Subcutaneous abdominal adipose tissue (tissue), 5 donors: ENCODE data around the gene NETO2.
"Not testable (repeated sequence)": the region's sequence is repeated elsewhere in the genome, so short reads cannot be mapped to it uniquely, and the experiment has no call there.

Experiments used
- H3K27ac ChIP-seq: one replicate; pipeline ENCODE4 v1.7.0; 2013; ENCODE audit warnings: low read depth, mild to moderate bottlenecking, inconsistent platforms, low read length, moderate library complexity
- H3K27me3 ChIP-seq, 5 donors: one replicate each; pipeline ENCODE4 v1.7.0; 2013; ENCODE audit warnings: low read length in 5 of 5, inconsistent platforms in 1 of 5; ENCODE audit not compliant: control insufficient read depth in 5 of 5, insufficient read depth in 4 of 5
- H3K36me3 ChIP-seq, 5 donors: one replicate each; pipeline ENCODE4 v1.7.0; 2013; ENCODE audit warnings: low read length in 5 of 5; ENCODE audit not compliant: control insufficient read depth in 5 of 5, insufficient read depth in 5 of 5
- H3K4me1 ChIP-seq, 5 donors: one replicate each; pipeline ENCODE4 v1.7.0; 2013; ENCODE audit warnings: low read length in 5 of 5, mild to moderate bottlenecking in 3 of 5, moderate library complexity in 1 of 5; ENCODE audit not compliant: control insufficient read depth in 5 of 5, insufficient read depth in 5 of 5
- H3K4me3 ChIP-seq, 5 donors: one replicate each; pipeline ENCODE4 v1.7.0; 2013; ENCODE audit warnings: low read length in 5 of 5, low read depth in 1 of 5
- H3K9ac ChIP-seq, 5 donors: one replicate each; pipeline ENCODE4 v1.7.0; 2013; ENCODE audit warnings: low read length in 5 of 5, mild to moderate bottlenecking in 4 of 5, moderate library complexity in 3 of 5
- H3K9me3 ChIP-seq, 5 donors: one replicate each; pipeline ENCODE4 v1.7.0; 2013; ENCODE audit warnings: low read length in 5 of 5; ENCODE audit not compliant: control insufficient read depth in 5 of 5
- donor health status: healthy.
- donor health status: healthy.
- donor health status: healthy.
- donor health status: healthy.
- donor health status: healthy.

NETO2 gene

DNA sequence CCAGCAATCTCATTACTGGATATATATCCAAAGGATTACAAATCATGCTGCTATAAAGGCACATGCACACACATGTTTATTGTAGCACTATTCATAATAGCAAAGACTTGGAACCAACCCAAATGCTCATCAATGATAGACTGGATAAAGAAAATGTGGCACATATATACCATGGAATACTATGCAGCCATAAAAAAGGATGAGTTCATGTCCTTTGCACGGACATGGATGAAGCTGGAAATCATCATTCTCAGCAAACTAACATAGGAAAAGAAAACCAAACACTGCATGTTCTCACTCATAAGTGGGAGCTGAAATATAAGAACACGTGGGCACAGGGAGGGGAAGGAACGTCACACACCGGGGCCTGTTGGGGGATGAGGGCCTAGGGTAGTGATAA lies 40.8 kb downstream of the NETO2 start:
- H3K27me3 ChIP-seq, H3K27ac ChIP-seq, H3K9ac ChIP-seq, H3K9me3 ChIP-seq, H3K36me3 ChIP-seq, H3K4me3 ChIP-seq, H3K4me1 ChIP-seq: not testable (repeated sequence)

DNA sequence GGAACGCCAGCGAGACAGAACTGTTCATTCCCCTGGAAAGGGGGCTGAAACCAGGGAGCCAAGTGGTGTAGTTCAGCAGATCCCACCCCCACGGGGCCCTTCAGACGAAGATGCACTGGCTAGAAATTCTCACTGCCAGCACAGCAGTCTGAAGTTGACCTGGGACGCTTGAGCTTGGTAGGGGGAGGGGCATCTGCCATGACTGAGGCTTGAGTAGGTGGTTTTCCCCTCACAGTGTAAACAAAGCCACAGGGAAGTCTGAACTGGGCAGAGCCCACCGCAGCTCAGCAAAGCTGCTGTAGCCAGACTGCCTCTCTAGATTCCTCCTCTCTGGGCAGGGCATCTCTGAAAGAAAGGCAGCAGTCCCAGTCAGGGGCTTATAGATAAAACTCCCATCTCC lies 46.6 kb downstream of the NETO2 start:
- not testable (repeated sequence) for H3K27me3 ChIP-seq, H3K27ac ChIP-seq, H3K9ac ChIP-seq

DNA sequence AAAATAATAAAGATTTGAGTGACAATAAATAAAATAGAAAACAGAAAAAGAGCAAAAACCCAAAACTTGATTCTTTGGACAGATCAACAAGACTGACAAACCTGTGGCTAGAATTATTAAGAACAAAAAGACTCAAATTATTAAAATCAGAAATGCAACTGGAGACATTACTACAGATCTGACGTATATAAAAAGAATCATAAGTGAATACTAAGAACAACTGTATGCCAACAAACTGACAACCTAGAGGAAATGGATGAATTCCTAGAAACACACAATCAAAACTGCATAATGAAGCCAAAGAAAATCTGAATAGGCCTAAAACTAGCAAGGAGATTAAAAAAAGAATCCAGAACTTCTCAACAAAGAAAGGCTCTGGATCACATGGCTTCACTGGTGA lies 47.4 kb downstream of the NETO2 start:
- Histone ChIP-seq H3K4me3 (no peak overlapping the region), H3K36me3 (no peaks in the 10 kb centered on the region), H3K9ac (no peak overlapping the region), H3K9me3 (no peaks in the 10 kb centered on the region), H3K4me1 (no peaks in the 10 kb centered on the region), H3K27me3 (no peaks in the 10 kb centered on the region), H3K27ac (no peak overlapping the region)

More for the DNA sequence above, 46.6 kb downstream of the NETO2 start:
- H3K4me3 ChIP-seq, H3K4me1 ChIP-seq, H3K9me3 ChIP-seq, H3K36me3 ChIP-seq: not testable (repeated sequence)

GRCh38 chr16:47084198-47084597 lies 59.5 kb downstream of the NETO2 start:
- no peak overlapping the region for H3K4me3 ChIP-seq
- no peaks in the 10 kb centered on the region for H3K36me3 ChIP-seq
- H3K9me3 ChIP-seq, result no peaks in the 10 kb centered on the region
- H3K9ac ChIP-seq, result no peak overlapping the region
- no peaks in the 10 kb centered on the region for H3K4me1 ChIP-seq
- H3K27ac ChIP-seq, result no peak overlapping the region
- no peaks in the 10 kb centered on the region for H3K27me3 ChIP-seq

- Histone ChIP-seq H3K27ac (no peak overlapping the region), H3K36me3 (no peaks in the 10 kb centered on the region), H3K9ac (no peak overlapping the region), H3K27me3 (no peaks in the 10 kb centered on the region), H3K4me1 (no peaks in the 10 kb centered on the region), H3K9me3 (no peaks in the 10 kb centered on the region), H3K4me3 (no peak overlapping the region)
Observed at GRCh38 chr16:47082099-47082865, 61.5 kb downstream of the NETO2 start.

DNA sequence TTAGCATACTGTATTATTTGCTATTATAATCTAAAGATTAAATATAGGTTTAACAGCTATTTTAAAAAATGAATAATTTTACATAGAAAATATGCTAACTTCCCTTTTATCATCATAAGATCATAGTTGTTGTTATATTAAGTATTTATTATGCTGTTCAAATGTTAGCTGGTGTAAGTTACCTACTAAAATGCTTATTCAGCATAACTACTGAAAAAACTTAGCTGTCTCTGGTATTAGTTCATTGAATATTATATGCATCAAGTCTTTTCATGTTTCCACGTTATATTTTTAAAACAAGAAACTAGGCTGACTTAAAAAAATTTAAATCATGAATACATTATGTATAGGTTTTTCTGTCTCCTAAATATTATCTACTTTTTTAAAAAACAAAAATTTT lies 62.6 kb downstream of the NETO2 start:
- Histone ChIP-seq H3K27me3 (no peaks in the 10 kb centered on the region), H3K36me3 (no peaks in the 10 kb centered on the region), H3K9ac (no peak overlapping the region), H3K4me3 (no peak overlapping the region), H3K27ac (no peak overlapping the region), H3K4me1 (no peaks in the 10 kb centered on the region), H3K9me3 (no peaks in the 10 kb centered on the region)

- H3K36me3 ChIP-seq, result no peaks in the 10 kb centered on the region
- H3K27me3 ChIP-seq, result no peaks in the 10 kb centered on the region
- H3K27ac ChIP-seq, result no peak overlapping the region
- H3K9ac ChIP-seq, result no peak overlapping the region
- H3K4me3 ChIP-seq, result no peak overlapping the region
- H3K4me1 ChIP-seq, result no peaks in the 10 kb centered on the region
- H3K9me3 ChIP-seq, result no peaks in the 10 kb centered on the region
Observed at GRCh38 chr16:47079860-47080259, 63.9 kb downstream of the NETO2 start.

GRCh38 chr16:47073223-47074155 lies 70.3 kb downstream of the NETO2 start:
- Histone ChIP-seq H3K36me3 (no peaks in the 10 kb centered on the region), H3K9ac (no peak overlapping the region), H3K9me3 (no peaks in the 10 kb centered on the region), H3K27ac (no peak overlapping the region), H3K27me3 (no peaks in the 10 kb centered on the region), H3K4me3 (no peak overlapping the region), H3K4me1 (no peaks in the 10 kb centered on the region)

DNA sequence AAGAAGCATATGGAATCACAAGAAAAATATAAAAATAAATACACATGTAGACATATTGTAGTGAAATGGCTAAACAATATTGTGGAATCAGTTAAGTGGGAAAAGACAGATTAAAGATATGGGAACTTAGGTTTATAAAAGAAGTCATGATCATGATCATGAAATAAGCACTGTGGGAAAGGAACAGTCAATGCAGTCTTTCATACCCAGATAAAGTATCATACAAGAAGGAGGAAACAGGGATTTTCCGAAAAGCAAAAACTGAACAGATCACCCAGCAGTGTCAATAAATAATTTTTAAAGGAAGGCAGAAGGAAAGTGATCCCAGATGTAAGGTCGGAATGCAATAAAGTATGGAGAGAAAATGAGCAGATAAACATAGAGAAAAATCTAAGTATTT lies 71.6 kb downstream of the NETO2 start:
- no peak overlapping the region for H3K27ac ChIP-seq
- no peaks in the 10 kb centered on the region for H3K36me3 ChIP-seq
- H3K27me3 ChIP-seq, result no peaks in the 10 kb centered on the region
- no peak overlapping the region for H3K9ac ChIP-seq
- H3K4me3 ChIP-seq, result no peak overlapping the region
- no peaks in the 10 kb centered on the region for H3K9me3 ChIP-seq
- H3K4me1 ChIP-seq, result no peaks in the 10 kb centered on the region

DNA sequence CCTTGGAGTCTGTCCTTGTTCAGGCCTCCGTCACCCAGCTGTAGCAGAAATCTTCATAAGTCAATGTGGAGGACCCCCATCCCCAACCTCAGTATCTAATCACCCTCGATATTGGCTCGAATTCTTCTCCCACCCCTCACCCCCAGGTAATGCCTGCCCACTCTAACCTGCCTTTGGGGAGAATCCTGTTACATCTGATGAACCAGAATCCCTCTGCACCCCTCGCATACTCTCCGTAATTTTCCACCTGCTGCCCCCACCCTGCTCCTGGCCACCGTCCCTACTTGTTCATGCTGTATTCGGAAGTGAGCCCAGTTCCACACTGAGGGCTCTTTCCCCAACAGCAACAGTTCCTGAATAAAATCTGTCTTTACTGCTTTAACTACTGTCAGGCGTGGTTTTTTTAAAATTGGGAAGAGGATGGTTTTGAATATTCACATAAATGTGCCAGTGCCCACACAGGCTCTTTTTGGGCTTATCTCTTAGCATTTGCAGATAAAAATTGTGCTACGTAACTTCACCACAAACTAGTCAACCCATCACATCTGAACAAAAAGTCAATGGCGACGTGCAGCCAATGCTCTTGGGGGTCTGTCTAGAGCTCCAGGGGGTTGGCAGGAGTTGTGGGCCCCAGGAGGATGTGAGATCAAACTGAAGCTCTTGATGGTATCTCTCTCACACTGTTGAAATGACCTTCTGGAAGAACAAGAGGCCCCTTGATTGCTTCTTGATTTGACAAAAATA lies 73.7 kb downstream of the NETO2 start:
- H3K9ac ChIP-seq, result no peak overlapping the region
- H3K4me1 ChIP-seq, result no peaks in the 10 kb centered on the region
- no peak overlapping the region for H3K4me3 ChIP-seq
- H3K9me3 ChIP-seq, result no peaks in the 10 kb centered on the region
- H3K27ac ChIP-seq, result no peak overlapping the region
- no peaks in the 10 kb centered on the region for H3K36me3 ChIP-seq
- H3K27me3 ChIP-seq, result no peaks in the 10 kb centered on the region
